ENCODE data around the gene AHRR. TPM values are rescaled to one million over a fixed set of nuclear protein-coding genes. Genes with fewer than 3 reads are reported as not detected.

The AHRR gene
- total and polyA plus RNA-seq, 2 of the 4 experiments (the other 2 are of a cell fraction), result 15.6 to 37.1 TPM

DNA sequence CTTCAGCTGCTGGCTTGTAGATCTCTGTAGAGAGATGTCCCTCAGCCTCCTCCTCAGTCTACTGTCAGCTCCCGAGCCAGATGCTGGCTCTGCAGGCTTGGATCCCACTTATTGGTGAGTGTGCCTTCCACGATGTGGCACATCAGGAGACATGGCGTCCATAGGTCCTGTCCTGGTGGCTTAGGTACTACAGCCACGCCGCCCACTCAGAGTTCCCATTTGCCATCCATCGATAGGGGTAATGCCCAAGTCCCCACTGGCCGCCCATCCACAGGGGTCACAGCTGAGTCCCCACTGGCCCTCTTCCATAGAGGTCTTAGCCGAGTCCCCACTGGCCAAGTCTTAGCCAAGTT lies 138.7 kb downstream of the AHRR start:
- BruUV-seq (replicated peaks), result no TSS peak

More for the DNA sequence above, 138.7 kb downstream of the AHRR start:
- Histone ChIP-seq H2AFZ (replicated peaks; ENCODE audit: low read length, poor library complexity) (no peak overlapping the region), H3K4ac (ENCODE audit: low read depth, low read length) (no peak overlapping the region), H3K23ac (ENCODE audit: low read depth, low read length) (no peak overlapping the region), H3K27me3 (ENCODE audit: control insufficient read depth, insufficient read depth, low read length) (no peaks in the 10 kb centered on the region), H2BK15ac (ENCODE audit: low read depth, low read length) (no peak overlapping the region), H3K9me1 (ENCODE audit: insufficient read depth, low read length) (peaks cover 12% of the 10 kb centered on the region; the same call in 1 of the 2 replicates), H2BK20ac (ENCODE audit: low read depth, low read length) (no peak overlapping the region), H3K9ac (ENCODE audit: low read depth, low read length) (no peak overlapping the region), H2BK5ac (ENCODE audit: low read depth, low read length, poor library complexity, severe bottlenecking) (no peak overlapping the region), H3K4me2 (ENCODE audit: low read depth, low read length) (no peak overlapping the region), H3K4me1 (ENCODE audit: control insufficient read depth, insufficient read depth, low read length) (peaks cover 2% of the 10 kb centered on the region), H4K8ac (ENCODE audit: low read depth in 2 of 2, low read length in 2 of 2) (no peak overlapping the region), H4K20me1 (ENCODE audit: insufficient read depth, low read length) (peaks cover 21% of the 10 kb centered on the region), H4K5ac (ENCODE audit: low read depth, low read length) (no peak overlapping the region), H2AK5ac (ENCODE audit: low read depth, low read length) (no peak overlapping the region), H2AK9ac (replicated peaks; ENCODE audit: low read depth, low read length, poor library complexity) (no peak overlapping the region), H3K18ac (ENCODE audit: low read depth, low read length) (no peak overlapping the region), H3K9me3 (ENCODE audit: control insufficient read depth, insufficient read depth, low read length) (no peaks in the 10 kb centered on the region), H3K79me1 (ENCODE audit: low read depth in 1 of 2, low read length in 2 of 2) (peaks cover 14 to 50% of the 10 kb centered on the region in 2 experiments), H3K56ac (ENCODE audit: extremely low read depth, insufficient read depth, low read length) (no peak overlapping the region), H3K4me3 (ENCODE audit: insufficient read depth, low read depth, low read length) (no peak overlapping the region), H3K27ac (ENCODE audit: insufficient read depth, low read length) (no peak overlapping the region), H4K91ac (ENCODE audit: insufficient read depth, low read depth, low read length) (no peak overlapping the region), H3K36me3 (ENCODE audit: control insufficient read depth, insufficient read depth, low read length) (peaks cover 74% of the 10 kb centered on the region), H2BK120ac (ENCODE audit: low read depth, low read length) (no peak overlapping the region), H3K14ac (replicated peaks; ENCODE audit: low read depth, low read length) (no peak overlapping the region)
- ChIA-PET POLR2A (ENCODE audit: unreplicated experiment) (no interaction called here), CTCF (no interaction called here)
- in situ Hi-C loops (cut with MboI; ENCODE audit: low sequenced_read_pairs), result no loop called here
- 100% methylated on average over 7 of the region's 8 CpGs; no CpG with 5 or more reads in 1 of the 2 experiments for WGBS, 2 experiments (ENCODE audit: extremely low coverage in 2 of 2, insufficient read length in 1 of 2)
- no peak for ATAC-seq (ENCODE audit: low read depth)
- dilution Hi-C loops (cut with HindIII; ENCODE audit: low sequenced_read_pairs, unreplicated experiment), result no loop called here
- no peak for DNase-seq
- intact Hi-C loops (cut with micrococcal nuclease), result no loop called here
- TF ChIP-seq POLR2A (IDR thresholded peaks at IDR 0.05; ENCODE audit: low read depth, low read length) (no peak), MAFK (IDR thresholded peaks at IDR 0.05; ENCODE audit: low read depth, low read length) (no peak), RAD21 (IDR thresholded peaks at IDR 0.05; ENCODE audit: low read length) (no peak), MAZ (IDR thresholded peaks at IDR 0.05; ENCODE audit: borderline replicate concordance, low read depth, low read length) (no peak), BHLHE40 (IDR thresholded peaks at IDR 0.05; ENCODE audit: low read depth, low read length) (no peak), NFE2L2 (IDR thresholded peaks at IDR 0.05; ENCODE audit: low read depth, low read length) (no peak), CHD1 (IDR thresholded peaks at IDR 0.05; ENCODE audit: low read depth, low read length) (no peak), SMC3 (IDR thresholded peaks at IDR 0.05; ENCODE audit: low read depth, low read length) (no peak), MXI1 (IDR thresholded peaks at IDR 0.05; ENCODE audit: borderline replicate concordance, low read depth, low read length) (no peak), RFX5 (IDR thresholded peaks at IDR 0.05; ENCODE audit: low read depth, low read length) (no peak), CEBPB (IDR thresholded peaks at IDR 0.05; ENCODE audit: low read depth, low read length) (no peak), FOS (IDR thresholded peaks at IDR 0.05; ENCODE audit: low read depth, low read length) (no peak)
- TF ChIP-seq, protein P1, sequence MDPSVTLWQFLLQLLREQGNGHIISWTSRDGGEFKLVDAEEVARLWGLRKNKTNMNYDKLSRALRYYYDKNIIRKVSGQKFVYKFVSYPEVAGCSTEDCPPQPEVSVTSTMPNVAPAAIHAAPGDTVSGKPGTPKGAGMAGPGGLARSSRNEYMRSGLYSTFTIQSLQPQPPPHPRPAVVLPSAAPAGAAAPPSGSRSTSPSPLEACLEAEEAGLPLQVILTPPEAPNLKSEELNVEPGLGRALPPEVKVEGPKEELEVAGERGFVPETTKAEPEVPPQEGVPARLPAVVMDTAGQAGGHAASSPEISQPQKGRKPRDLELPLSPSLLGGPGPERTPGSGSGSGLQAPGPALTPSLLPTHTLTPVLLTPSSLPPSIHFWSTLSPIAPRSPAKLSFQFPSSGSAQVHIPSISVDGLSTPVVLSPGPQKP (IDR thresholded peaks at IDR 0.05; ENCODE audit: borderline replicate concordance, low read depth, low read length), result no peak
- TF ChIP-seq, protein P2, sequence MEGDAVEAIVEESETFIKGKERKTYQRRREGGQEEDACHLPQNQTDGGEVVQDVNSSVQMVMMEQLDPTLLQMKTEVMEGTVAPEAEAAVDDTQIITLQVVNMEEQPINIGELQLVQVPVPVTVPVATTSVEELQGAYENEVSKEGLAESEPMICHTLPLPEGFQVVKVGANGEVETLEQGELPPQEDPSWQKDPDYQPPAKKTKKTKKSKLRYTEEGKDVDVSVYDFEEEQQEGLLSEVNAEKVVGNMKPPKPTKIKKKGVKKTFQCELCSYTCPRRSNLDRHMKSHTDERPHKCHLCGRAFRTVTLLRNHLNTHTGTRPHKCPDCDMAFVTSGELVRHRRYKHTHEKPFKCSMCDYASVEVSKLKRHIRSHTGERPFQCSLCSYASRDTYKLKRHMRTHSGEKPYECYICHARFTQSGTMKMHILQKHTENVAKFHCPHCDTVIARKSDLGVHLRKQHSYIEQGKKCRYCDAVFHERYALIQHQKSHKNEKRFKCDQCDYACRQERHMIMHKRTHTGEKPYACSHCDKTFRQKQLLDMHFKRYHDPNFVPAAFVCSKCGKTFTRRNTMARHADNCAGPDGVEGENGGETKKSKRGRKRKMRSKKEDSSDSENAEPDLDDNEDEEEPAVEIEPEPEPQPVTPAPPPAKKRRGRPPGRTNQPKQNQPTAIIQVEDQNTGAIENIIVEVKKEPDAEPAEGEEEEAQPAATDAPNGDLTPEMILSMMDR (conservative IDR thresholded peaks at IDR 0.05; ENCODE audit: low read depth, low read length), result no peak
- TF ChIP-seq, protein P3, sequence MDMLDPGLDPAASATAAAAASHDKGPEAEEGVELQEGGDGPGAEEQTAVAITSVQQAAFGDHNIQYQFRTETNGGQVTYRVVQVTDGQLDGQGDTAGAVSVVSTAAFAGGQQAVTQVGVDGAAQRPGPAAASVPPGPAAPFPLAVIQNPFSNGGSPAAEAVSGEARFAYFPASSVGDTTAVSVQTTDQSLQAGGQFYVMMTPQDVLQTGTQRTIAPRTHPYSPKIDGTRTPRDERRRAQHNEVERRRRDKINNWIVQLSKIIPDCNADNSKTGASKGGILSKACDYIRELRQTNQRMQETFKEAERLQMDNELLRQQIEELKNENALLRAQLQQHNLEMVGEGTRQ (IDR thresholded peaks at IDR 0.05; ENCODE audit: low read depth, low read length), result no peak
